NCI-H345 treated with DMSO at 0.1 percent for 48 hours (cell line): ENCODE results near the gene CLIP2.

Source experiments
- DNase-seq: peaks from one replicate; lab custom pipeline; 2025; ENCODE audit not compliant: unreplicated experiment; lab: John Stamatoyannopoulos, UW

CLIP2 gene

DNA sequence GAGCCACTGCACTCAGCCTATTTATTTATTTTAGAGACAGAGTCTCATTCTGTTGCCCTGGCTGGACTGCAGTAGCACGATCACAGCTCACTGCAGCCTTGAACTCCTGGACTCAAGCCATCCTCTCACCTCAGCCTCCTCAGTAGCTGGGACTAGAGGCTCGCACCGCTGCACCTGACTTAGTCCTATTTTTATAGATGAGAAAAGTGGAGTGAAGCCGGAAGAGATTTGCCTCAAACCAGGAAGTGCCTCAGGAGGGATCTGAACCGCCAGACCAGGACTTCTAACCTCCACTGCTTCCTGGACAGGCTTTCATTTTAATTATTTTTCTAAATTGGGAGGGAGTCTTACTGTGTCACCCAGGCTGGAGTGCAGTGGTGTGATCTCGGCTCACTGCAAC lies 17.5 kb upstream of the CLIP2 start:
- no peak for DNase-seq

DNA sequence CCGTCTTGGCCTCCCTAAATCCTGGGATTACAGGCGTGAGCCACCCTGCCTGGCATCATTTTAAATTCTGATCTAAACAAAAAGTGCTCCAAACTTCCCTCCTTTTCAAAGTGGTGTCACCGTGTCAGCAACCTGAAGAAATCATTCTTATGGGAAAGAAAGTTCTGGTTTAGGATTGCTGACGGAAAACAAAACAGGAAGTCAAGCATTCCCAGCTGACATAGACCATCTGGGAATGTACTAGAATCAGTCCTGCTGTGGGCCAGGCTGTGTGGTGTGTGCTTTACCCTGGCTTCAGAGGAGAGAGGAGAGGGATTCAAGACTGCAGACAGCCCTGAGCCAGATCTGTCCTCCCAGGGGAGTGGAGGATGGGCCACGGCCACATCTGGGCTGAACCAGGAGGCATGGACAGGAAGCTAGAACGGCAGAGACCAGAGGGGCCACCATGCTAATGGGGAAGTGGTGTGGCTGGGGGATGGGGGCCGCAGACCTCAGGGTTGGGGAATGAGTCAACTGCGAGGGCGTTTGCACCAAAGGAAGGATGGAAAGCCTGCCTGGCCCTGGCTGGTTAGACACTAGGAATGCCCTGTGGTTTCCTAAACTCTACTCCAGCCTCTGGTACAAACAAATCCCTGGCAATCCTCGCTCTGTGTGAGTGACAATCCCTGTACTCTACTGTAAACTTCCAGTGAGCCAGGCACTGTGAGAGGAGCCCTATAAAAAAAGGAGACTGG lies 16.7 kb upstream of the CLIP2 start:
- DNase-seq = no peak

DNA sequence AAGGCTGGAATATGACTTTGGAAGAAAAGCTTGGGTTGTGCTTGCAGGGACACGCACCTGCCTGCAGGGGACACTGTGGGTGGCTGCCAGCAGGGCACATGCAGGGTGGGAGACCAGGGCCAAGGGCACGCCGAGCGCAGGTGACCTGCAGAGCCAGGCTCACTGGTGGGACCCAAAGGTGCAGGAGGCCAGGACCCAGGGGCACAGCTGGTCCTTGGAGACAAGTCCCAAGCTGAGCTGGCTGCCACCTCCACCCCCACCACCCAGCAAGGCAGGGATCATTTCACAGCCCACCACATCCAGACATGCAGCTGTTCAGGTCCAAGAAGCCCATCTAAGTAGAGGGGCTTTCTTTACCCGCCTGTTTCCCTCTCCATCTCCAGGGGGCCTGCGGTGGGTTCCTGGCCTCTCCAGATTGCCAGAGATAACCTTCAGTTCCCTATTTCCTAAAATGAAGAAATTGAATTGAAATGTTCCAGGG lies 13.8 kb upstream of the CLIP2 start:
- DNase-seq = no peak

DNA sequence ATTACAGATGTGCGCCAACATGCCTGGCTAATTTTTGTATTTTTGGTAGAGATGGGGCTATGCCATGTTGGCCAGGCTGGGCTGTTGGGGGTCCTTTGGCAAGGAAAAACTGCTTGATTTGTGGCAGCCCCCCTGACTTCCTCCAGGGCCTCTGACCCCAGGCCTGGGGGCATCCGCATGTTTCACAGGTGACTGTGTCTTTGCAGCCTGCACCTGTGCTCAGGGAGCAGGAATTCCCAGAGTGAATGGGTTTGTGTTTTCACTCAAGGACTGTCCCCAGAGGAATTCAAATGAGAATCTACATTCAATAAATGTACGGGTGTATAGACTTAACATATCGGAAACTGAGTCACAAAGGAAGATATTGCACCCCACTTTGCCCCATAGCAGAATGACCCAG lies 11.6 kb upstream of the CLIP2 start:
- no peak for DNase-seq

DNA sequence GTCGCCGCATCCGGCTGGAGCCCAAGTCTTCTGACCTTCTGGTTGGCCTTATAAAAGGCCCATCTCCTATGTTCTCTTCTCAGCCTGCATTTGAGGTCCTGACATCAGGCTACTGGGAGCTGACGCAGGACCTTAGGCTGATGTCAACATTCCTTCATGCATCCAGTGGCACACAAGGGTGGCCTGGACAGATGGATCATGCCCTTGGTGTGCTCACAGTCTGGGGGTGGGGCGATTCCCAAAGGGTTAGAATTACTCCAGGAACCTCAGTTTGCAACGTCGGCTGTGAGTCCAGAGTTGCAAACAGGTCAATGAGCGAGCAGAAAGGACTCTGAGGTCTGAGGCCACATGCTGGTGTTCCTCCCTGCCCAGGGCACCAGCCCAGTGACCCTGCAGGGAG lies 8.2 kb upstream of the CLIP2 start:
- no peak for DNase-seq

DNA sequence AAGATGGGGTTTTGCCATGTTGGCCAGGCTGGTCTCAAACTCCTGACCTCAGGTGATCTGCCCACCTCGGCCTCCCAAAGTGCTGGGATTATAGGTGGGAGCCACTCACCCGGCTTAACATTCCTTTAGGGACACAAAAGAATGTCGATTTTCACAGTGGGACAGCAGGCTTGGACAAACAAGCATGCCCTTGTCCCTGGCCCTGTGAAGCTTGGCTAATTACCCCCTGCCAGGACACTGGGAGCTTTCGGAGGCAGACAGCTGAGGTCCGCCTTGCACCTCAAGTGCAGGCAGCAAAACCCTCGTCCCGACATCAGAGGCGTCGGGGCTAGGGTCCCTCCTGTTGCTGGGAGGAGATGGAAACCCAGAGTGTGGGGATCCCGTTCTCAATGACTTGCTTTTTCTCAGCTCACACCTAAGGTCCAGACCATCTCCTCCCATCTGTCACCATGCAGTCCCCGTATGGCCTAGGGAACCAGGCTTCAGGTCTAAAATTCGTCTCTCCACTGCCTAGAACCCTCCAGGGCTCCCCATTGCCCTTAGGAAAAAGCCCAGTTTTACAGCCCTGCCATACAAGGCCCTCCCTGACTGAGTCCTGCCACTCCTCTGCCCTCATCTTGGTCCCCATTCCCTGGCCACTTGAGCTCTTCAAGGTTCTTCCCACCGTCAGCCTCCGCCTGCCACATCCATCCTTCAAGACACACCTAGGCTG lies 6.3 kb upstream of the CLIP2 start:
- no peak for DNase-seq

DNA sequence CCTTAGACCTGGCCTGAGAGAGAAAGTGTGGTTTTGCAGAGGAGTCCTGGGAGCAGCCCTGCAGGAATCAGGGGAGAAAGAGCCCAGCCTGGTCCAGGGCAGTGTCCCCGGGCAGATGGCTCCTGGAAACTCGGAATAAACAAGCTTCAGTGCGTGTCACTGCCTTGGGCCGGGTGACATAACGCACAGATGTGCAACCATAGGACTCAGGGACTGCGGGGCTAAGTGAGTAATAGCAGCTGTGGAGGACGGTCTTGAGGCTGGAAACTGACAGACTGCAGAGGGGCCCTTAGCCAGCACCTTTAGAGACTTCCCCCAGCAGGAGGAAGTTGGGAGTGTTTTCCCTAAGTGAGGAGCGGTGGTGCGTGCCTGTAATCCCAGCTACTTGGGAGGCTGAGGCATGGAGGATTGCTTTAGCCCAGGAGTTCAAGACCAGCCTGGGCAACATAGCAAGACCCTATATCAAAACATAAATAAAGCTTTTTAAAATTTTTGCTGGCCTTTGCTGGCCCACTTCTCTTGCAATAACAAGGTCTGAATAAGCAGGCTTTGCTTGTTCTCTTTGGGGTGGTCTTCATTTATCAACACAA lies 5.3 kb upstream of the CLIP2 start:
- no peak for DNase-seq

DNA sequence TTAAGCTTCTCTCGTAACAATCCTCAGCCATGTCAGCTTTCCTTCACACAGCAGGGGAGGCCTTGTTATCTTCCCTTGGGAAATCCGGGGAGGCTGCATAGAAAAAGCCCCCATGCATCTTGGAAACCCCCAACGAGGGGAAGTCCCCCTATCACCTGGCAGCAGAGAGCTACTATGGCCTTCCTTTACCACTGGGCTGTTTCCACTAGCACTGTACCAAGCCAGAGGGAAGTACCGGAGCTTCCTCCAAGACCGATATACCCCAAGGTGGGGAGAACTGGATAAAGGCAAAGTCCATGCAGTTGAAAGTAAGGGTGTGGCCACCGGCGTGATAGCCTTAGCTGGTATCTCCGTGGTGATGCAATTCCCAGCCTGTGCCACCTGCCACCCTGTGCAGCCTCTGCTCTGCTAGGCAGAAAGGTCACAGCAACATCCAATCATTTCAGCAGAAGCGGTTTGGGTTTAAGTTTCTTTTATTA lies 4.4 kb upstream of the CLIP2 start:
- no peak for DNase-seq

DNA sequence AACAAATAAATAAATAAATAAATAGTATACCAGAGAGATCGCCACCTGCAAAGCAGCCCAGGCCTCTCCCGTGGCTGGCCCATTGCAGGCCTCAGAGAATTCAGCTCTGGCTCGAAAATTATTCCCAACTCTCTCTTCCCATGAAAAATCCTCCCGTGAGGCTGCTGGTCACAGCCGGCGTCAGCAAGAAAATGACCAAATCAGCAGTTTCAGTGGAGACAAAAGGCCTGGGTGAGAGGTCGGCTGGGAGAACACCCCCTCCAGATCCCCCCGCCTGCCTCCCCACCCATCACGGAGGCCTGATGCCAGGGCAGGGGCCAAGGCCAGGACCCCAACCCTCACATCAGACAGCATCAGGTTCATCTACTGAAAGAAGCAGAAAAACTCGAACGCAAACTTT lies 3.1 kb upstream of the CLIP2 start:
- DNase-seq = no peak

DNA sequence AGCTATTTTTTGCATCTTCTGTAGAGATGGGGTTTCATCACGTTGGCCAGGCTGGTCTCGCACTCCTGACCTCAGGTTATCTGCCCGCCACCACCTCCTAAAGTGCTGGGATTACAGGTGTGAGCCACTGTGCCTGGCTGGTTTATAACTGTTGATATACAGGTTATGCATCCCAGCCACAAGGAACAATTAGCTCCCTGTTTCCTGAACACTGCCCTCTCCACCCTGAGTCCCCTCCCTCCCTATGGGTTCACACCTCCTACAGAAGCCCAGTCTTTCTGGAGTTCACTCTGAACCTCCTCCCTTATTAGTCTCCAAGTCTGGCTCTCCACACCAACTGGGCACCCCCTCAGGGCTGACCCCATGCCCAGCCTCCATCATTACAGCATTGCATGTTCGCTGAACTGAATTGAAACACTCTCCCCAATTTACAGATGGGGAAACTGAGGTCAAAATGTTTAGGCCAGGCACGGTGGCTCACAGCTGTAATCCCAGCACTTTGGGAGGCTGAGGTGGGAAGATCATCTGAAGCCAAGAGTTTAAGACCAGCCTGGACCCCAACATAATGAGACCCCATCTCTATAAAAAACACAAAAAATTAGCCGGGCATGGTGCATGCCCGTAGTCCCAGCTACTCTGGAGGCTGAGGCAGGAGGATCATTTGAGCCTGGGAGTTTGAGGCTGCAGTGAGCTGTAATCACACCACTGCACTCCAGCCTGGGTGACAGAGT lies 1.7 kb upstream of the CLIP2 start:
- DNase-seq = no peak

DNA sequence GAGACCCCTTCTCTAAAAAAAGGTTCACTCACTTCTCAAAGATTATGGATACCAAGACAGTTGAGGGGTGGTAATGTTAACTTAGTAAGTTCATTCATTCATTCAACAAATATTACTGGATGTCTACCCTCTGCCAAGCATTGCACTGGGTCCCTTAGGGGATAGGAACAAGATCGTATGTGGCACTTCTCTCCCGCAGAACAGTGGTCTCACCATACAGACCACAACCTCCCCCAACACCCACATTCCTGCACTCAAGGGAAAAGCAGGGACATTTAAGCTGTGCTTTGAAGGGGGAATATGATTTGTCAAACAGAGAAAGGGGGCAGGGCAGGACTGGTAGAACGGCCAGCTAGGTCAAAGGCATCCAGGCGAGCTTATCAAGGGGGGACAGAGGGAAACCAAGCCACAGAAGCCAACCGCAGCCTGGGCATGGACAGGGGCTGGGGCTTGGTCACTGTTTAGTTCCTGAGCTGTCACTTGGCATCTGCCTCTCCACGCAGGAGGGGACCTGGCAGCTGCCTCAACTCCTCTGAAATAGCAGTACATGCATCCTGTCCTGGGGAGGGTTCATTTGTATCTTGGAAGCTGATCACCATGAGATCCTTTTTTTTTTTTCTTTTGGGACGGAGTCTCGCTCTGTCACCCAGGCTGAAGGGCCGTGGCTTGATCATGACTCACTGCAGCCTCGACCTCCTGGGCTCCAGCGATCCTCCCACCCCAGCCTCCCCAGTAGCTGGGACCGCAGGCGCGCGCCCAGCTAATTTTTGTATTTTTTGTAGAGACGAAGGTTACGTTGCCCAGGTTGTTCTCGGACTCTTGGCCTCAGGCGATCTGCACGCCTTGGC lies 949 bp upstream of the CLIP2 start:
- DNase-seq = no peak

DNA sequence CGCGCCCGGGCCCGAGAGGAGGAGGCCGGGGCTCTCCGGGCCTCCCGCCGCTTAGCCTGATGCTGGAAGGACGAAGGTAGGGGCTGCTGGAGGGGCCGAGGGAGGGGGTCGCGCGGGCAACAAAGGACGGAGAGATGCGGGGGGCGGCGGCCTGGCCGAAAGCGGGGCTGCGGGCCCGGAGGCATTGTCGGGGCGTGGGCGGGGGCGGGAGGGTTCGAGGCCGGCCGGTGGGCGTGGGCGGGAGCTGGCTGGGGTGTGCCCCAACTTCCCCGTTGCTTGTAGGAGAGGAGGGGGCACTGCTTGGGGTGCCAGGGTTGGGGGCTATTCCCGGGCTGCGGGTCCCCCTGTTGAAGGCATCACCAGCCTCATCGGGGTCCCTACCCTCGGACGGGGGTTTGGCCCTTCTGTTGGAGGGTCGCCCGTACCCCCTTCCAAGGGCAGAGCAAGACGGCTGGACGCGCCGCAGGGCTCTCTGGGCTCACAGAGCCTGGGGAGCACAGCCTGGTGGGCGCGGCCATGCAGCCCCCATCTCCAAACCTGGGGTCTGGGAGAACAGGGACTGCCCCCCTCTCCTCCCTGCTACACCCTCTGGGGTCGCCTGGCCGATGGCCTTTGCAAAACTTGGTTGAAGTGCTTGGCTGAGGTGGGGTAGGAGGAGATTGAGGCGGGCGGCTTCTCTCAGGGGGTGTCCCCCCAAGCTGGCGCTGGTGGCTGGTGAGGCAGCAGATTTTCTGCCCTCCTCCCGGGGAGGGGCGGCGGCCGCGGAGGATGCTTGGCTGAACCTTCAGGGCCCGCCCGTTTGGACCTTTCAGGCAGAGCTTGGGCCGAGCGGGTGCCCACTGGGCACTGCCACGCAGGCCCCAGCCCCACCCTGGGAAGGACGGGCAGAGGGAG lies 699 bp downstream of the CLIP2 start:
- DNase-seq = no peak

DNA sequence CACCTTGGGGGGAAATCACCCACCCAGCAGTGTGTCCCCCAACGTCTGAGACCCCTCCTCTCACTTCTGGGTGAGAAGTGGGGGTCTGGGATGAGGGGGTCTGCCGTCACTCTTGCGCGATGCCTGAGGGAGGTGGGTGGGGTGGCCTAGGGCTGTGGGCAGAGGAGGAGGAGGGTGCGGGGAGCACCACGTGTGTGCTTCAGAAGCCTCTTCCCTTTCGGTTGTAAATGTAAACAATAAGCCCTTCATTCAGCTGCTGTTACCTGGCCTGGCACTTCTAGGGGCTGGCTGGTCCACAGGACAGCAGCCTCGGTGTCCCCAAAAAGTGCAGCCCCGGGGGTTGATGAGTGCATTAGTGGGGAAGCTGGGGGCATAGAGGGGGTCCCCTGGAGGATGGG lies 1.3 kb downstream of the CLIP2 start:
- no peak for DNase-seq

DNA sequence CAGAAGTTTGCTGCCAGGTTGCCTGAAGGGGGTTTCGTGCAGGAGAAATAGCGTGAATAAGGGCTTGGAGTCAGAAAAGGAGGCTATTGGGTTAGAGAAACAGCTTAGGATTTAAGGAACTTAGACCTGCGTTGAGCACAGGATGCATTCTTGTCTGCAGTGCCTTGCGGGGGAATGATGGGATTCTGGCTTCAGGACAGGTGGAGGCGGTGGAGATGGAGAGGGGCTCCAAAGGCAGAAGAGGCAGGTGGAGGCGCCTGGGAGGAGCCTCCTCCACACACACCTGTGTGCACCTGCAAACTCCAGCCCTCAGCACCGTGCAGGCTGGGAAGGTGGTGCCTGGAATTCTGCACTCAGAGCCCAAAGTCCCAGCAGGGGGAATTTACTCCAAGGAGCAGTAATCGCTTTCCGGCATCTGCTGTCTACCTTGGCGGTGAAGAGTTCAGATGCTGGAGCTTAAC lies 1.8 kb downstream of the CLIP2 start:
- no peak for DNase-seq

DNA sequence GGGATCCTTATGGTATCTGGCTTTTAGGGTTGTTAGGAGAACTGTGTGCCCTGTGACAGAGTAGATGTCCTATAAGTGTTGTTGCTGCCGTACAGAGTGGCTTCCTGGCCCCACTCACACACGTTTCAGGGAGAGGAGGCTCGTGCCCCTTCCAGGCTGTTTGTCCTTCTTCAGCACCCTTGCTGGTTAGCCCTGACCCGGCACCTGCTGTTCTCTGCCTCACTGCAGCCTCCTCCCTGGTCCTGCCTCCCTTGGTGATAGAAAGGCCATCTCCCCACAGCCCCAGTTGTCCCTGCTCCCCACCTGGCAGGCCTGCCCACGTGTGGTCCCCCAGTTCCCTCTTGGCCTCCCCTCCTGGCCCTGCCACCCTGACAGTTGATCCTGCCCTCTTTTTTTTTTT lies 2.3 kb downstream of the CLIP2 start:
- DNase-seq = no peak

DNA sequence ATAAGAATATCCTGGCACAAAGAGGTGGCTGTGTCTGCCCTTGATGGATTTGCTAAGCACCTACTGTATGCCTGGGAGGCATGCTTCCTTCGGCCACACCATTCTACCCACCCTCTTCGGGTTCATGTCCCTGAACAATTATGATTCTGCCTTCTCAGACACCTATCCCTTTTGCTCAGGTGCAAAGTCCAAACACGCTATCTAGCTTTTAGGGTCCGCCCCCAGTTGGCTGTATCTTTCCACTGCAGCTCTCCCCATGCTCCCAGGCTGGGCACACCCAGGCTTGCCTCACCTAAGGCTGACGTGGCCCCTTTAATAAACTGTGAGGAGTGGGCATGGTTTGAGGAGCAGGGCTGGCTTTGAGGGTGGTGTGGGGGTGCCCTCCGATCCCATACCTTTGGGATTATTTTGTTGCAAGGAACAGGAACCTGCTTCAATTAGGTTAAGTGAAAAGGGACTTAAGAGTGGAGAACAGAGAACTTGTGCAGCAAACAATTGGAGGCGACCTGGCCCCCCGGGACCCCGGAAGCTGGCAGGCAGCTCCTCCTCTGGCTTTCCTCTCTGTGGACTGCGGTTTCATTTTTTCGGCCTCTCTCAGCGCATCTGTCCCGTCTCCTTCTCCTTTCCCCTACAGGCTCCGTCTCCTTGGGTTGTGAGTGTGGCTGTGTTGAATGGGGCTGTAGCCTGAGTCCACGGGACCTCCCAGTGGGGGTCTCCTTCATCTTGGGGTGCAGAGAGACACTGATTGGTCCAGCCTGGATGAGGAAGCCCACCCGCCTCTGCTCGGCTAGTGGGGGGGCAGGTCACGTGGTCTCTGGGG lies 3.8 kb downstream of the CLIP2 start:
- no peak for DNase-seq

DNA sequence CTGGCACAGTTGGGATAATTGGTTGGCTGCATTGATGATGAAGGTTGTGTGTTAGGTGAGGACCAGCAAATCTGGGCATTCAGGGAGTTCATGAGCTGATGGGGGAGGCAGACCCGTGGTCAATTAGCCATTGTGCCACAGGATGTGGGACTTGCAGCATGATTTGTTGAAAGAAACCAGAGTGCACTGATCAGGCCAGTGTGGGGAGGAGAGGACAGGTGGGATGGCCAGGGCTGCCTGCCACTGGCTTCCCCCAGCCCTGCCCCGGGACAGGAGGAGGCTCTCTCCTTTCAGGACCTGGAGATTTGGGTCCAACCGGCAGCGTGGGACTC lies 4.3 kb downstream of the CLIP2 start:
- no peak for DNase-seq

DNA sequence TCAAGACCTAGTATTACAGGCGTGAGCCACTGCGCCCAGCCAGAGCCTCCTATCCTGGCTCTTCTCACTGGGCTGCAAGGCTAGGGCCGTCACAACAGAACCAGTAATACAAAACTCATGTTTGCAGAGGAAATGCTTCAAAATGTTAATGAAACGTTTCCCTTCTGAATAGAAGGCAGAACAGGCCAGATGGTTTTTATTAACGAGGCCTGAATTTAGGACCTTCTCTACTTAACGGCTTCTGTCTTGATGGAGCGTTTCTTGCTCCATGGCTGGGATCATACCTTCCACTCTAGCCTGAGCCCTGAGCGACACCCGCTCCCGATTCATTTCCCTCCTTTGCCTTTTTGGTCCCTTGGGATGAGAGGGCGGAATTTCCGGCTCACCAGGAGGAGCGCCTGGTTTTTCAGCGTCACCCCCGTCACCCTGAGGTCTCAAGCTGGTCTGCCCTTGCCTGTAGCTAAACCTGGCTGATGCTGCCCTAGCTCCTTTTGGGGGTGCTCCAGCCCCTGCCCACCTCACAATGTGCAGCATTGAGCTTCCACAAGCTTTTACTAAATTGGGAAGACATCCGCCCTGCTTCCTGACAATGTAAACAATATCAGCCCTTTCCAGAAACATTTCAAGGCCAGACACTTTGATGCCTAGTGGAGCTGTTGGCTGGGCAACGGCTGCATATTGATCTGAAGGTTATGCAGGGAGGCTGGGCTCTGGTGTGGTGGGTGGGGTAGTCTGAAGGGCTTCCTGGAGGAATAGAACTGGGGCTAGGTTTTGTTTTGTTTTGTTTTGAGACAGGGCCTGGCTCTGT lies 5.2 kb downstream of the CLIP2 start:
- DNase-seq = no peak
